22Rv1 (cell line): ENCODE measurements around the gene SMCP.

Experiments
- H3K27ac ChIP-seq: fragments of 450-650 bp; 2 replicates; pipeline ENCODE4 v1.5.1; 2017
- CTCF ChIP-seq: fragments of 450-650 bp; IDR thresholded peaks from 2 replicates; pipeline ENCODE4 v1.5.1; 2017; ENCODE audit warnings: mild to moderate bottlenecking
- ZFX ChIP-seq: fragments of 450-650 bp; IDR thresholded peaks from 2 replicates; pipeline ENCODE4 v1.6.1; 2017; ENCODE audit warnings: antibody characterized with exemption, borderline replicate concordance

The SMCP gene

GRCh38 chr1:152884966-152885624 lies 7.0 kb downstream of the SMCP start:
- no peak overlapping the region for H3K27ac ChIP-seq
- no peak for TF ChIP-seq CTCF
- TF ChIP-seq ZFX, result no peak

GRCh38 chr1:152886085-152886484 lies 8.0 kb downstream of the SMCP start:
- no peak overlapping the region for H3K27ac ChIP-seq
- TF ChIP-seq ZFX, result no peak
- TF ChIP-seq CTCF, result no peak

- TF ChIP-seq CTCF, result no peak
- TF ChIP-seq ZFX, result no peak
- H3K27ac ChIP-seq, result no peak overlapping the region
Measured at GRCh38 chr1:152886758-152887409, 8.8 kb downstream of the SMCP start.

- H3K27ac ChIP-seq, result no peak overlapping the region
Measured at GRCh38 chr1:152888126-152888525, 10.0 kb downstream of the SMCP start.

GRCh38 chr1:152899027-152899426 lies 20.9 kb downstream of the SMCP start:
- no peak for TF ChIP-seq CTCF
- no peak for TF ChIP-seq ZFX
- H3K27ac ChIP-seq, result no peak overlapping the region

More at GRCh38 chr1:152888126-152888525, 10.0 kb downstream of the SMCP start:
- TF ChIP-seq ZFX, result no peak
- no peak for TF ChIP-seq CTCF

GRCh38 chr1:152899883-152900282 lies 21.8 kb downstream of the SMCP start:
- TF ChIP-seq ZFX, result no peak
- no peak overlapping the region for H3K27ac ChIP-seq

- no peak for TF ChIP-seq ZFX
- no peak for TF ChIP-seq CTCF
- no peak overlapping the region for H3K27ac ChIP-seq
Measured at GRCh38 chr1:152901631-152902030, 23.5 kb downstream of the SMCP start.
